H1 (cell line): Measurements from ENCODE around the gene CYGB.

Experiments used
- CTCF ChIP-seq, 3 experiments: IDR thresholded peaks; 1 replicate in 2 of 3; 2 replicates in 1 of 3; pipeline versions ENCODE4 v1.5.1 to v1.6.1; 2011; ENCODE audit warnings: low read length in 3 of 3, mild to moderate bottlenecking in 3 of 3, inconsistent platforms in 2 of 3, low read depth in 1 of 3, moderate library complexity in 1 of 3; ENCODE audit not compliant: insufficient read depth in 1 of 3; ENCODE audit errors: control extremely low read depth in 1 of 3
- POLR2AphosphoS5 ChIP-seq: IDR thresholded peaks from 2 replicates; pipeline ENCODE4 v1.6.1; 2011; ENCODE audit warnings: low read depth, low read length
- RAD21 ChIP-seq, 2 experiments: IDR thresholded peaks in 1 of 2; conservative IDR thresholded peaks in 1 of 2; 2 replicates each; pipeline ENCODE4 v1.6.1; 2011; ENCODE audit warnings: low read depth in 2 of 2, low read length in 2 of 2, improper control_type of control experiment in 1 of 2, inconsistent platforms in 1 of 2, mild to moderate bottlenecking in 1 of 2, moderate library complexity in 1 of 2
- RBBP5 ChIP-seq: IDR thresholded peaks from 2 replicates; pipeline ENCODE4 v1.7.1; 2012; ENCODE audit warnings: low read depth, mild to moderate bottlenecking, inconsistent platforms, low read length, moderate library complexity, borderline replicate concordance
- SRF ChIP-seq: IDR thresholded peaks from 2 replicates; pipeline ENCODE4 v1.6.1; 2011; ENCODE audit warnings: mild to moderate bottlenecking, low read depth, low read length, moderate library complexity
- TBP ChIP-seq: IDR thresholded peaks from 2 replicates; pipeline ENCODE4 v1.6.1; 2011; ENCODE audit warnings: low read depth, low read length, improper control_type of control experiment
- USF2 ChIP-seq: IDR thresholded peaks from 2 replicates; pipeline ENCODE4 v1.6.1; 2011; ENCODE audit warnings: low read length, improper control_type of control experiment

DNA sequence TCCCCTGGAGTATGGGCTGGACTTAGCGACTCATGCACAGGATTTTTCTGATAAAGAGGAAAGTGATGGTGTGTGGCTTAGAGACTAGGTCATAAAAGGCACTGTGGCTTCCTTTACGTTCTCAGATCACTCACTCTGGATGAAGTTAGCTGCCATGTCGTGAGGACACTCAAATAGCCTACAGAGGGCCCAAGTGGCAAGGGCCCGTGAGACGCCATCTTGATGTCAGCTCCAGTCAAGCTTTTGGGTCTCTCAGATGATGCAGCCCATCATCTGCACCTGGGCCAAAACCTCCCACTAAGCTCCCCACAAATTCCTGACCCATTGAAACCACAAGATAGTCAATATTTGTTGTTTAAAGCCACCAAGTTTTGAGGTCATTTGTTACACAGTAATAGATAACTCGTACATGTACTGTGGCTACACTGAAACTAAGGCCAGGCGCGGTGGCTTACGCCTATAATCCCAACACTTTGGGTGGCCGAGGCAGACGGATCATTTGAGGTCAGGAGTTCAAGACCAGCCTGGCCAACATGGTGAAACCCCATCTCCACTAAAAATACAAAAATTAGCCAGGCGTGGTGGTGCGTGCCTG lies 33.5 kb upstream of the CYGB start:
- TF ChIP-seq CTCF (IDR thresholded peaks at IDR 0.05; ENCODE audit: control extremely low read depth in 1 of 3, insufficient read depth in 1 of 3, low read depth in 1 of 3, low read length in 3 of 3) = no peak
- no peak for TF ChIP-seq RAD21 (IDR thresholded peaks at IDR 0.05 in 1 of 2, conservative IDR thresholded peaks at IDR 0.05 in 1 of 2; ENCODE audit: low read depth in 2 of 2, low read length in 2 of 2)
- no peak for TF ChIP-seq TBP
- TF ChIP-seq RBBP5 = no peak
- no peak for TF ChIP-seq POLR2AphosphoS5
- no peak for TF ChIP-seq SRF
- no peak for TF ChIP-seq USF2
